ENCODE results near the gene RNF126. TPM values are rescaled to one million over a fixed set of nuclear protein-coding genes. Genes with fewer than 3 reads are reported as not detected.
"Not testable (repeated sequence)": the region's sequence is repeated elsewhere in the genome, so short reads cannot be mapped to it uniquely, and the experiment has no call there.

The RNF126 gene
- polyA plus RNA-seq, 1 donor (not counting 4 experiments of a cell fraction or from before 2014, with no cell fraction given) = 8.2 TPM

DNA sequence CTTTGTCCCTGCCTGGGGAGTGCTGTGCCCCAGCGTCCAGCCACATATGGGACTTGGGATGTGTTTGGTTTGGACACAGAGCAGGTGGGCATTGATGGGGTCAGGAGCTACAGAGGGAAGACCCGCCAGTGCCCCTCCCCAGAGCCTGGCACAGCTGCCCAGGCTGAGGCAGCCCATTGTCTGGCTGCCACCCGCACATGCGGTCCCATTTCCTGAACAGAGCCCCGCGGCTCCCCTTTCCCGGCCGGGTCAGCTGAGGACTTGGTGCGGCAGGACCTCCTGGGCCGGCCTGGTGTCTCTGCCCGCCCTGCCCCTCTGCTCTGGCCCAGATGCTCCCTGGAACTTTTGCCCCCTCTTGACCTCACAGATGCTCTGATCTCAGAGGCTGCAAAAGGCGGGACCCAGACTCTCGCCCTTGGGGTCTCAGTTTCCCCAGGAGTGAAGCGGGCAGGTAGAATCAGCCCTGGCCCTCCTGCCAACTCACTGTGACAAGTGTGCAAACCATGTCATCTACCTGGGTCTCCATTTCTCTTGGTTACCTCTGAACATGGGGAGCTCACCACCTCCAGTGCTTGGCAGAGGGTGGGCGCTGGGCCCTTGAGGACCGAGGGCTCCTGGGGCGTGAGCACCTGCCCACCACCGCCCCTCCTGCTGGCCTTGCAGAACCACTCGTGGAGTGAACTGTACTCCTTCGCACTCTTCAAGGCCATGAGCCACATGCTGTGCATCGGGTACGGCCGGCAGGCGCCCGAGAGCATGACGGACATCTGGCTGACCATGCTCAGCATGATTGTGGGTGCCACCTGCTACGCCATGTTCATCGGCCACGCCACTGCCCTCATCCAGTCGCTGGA is 55.5 kb downstream of the RNF126 start:
- Histone ChIP-seq H4K20me1 (ENCODE audit: control insufficient read depth, extremely low read depth, insufficient read depth, low read length) (peaks cover 3% of the 10 kb centered on the region), H3K9me1 (ENCODE audit: control insufficient read depth, extremely low read depth, insufficient read depth, low read length) (no peaks in the 10 kb centered on the region), H3K4me2 (ENCODE audit: control insufficient read depth, extremely low read depth, insufficient read depth, low read depth, low read length) (no peak overlapping the region), H3K79me2 (ENCODE audit: control insufficient read depth, insufficient read depth, low read length) (no peaks in the 10 kb centered on the region), H3K9ac (ENCODE audit: control insufficient read depth, extremely low read depth, insufficient read depth, low read length) (no peak overlapping the region), H3K4me1 (ENCODE audit: control insufficient read depth, extremely low read depth, insufficient read depth, low read length) (peaks cover 18% of the 10 kb centered on the region), H3K27me3 (ENCODE audit: control insufficient read depth, extremely low read depth, insufficient read depth, low read length) (no peaks in the 10 kb centered on the region), H3K36me3 (ENCODE audit: control insufficient read depth in 2 of 2, extremely low read depth in 1 of 2, insufficient read depth in 2 of 2, low read length in 2 of 2) (no peaks in the 10 kb centered on the region), H3K9me3 (ENCODE audit: control insufficient read depth, low read depth, low read length) (no peaks in the 10 kb centered on the region), H3K27ac (ENCODE audit: control insufficient read depth, insufficient read depth, low read length) (no peak overlapping the region), H3K4me3 (ENCODE audit: control insufficient read depth in 2 of 3, extremely low read depth in 1 of 3, insufficient read depth in 2 of 3, low read depth in 1 of 3, low read length in 3 of 3) (no peak overlapping the region), H2AFZ (ENCODE audit: control insufficient read depth, low read length) (no peak overlapping the region)
- no peak for FAIRE-seq
- TF ChIP-seq EZH2 (IDR thresholded peaks at IDR 0.05; ENCODE audit: low read length) = no peak
- TF ChIP-seq CTCF (optimal IDR thresholded peaks at IDR 0.05 in 1 of 3, IDR thresholded peaks at IDR 0.05 in 1 of 3, conservative IDR thresholded peaks at IDR 0.05 in 1 of 3; ENCODE audit: extremely low read depth in 1 of 3, insufficient read depth in 2 of 3, low read length in 3 of 3) = no peak
- no peak for DNase-seq (ENCODE audit: low read depth, low spot score)
- dilution Hi-C loops (cut with MboI; ENCODE audit: extremely low pct_ligation_motif_present, low sequenced_read_pairs) = no loop called here

GRCh38 chr19:605061-605971 is 57.7 kb downstream of the RNF126 start:
- H3K9me1 ChIP-seq (ENCODE audit: control insufficient read depth, extremely low read depth, insufficient read depth, low read length); H3K4me1 ChIP-seq (ENCODE audit: control insufficient read depth, extremely low read depth, insufficient read depth, low read length); H3K36me3 ChIP-seq (ENCODE audit: control insufficient read depth in 2 of 2, extremely low read depth in 1 of 2, insufficient read depth in 2 of 2, low read length in 2 of 2); DNase-seq (ENCODE audit: low read depth, low spot score); H4K20me1 ChIP-seq (ENCODE audit: control insufficient read depth, extremely low read depth, insufficient read depth, low read length); FAIRE-seq; H3K4me3 ChIP-seq (ENCODE audit: control insufficient read depth in 2 of 3, extremely low read depth in 1 of 3, insufficient read depth in 2 of 3, low read depth in 1 of 3, low read length in 3 of 3); H3K27ac ChIP-seq (ENCODE audit: control insufficient read depth, insufficient read depth, low read length); H3K79me2 ChIP-seq (ENCODE audit: control insufficient read depth, insufficient read depth, low read length); H3K9me3 ChIP-seq (ENCODE audit: control insufficient read depth, low read depth, low read length); H3K4me2 ChIP-seq (ENCODE audit: control insufficient read depth, extremely low read depth, insufficient read depth, low read depth, low read length); dilution Hi-C loops (cut with MboI; ENCODE audit: extremely low pct_ligation_motif_present, low sequenced_read_pairs); H3K27me3 ChIP-seq (ENCODE audit: control insufficient read depth, extremely low read depth, insufficient read depth, low read length); H3K9ac ChIP-seq (ENCODE audit: control insufficient read depth, extremely low read depth, insufficient read depth, low read length); H2AFZ ChIP-seq (ENCODE audit: control insufficient read depth, low read length): not testable (repeated sequence)
